Dermis blood vessel endothelial cell (primary cell): ENCODE results near the gene CCNC. TPM values are rescaled to one million over a fixed set of nuclear protein-coding genes. Genes with fewer than 3 reads are reported as not detected.

Experiments
- DNase-seq: peaks from one replicate; pipeline ENCODE4 v3.0.0; 2010
- total RNA-seq: library from RNA; depleted of rRNA; stranded (reverse); fragments of >200 nt; gene quantifications from 2 replicates; pipeline ENCODE4 v1.2.3, GENCODE V29; 2014

CCNC gene, protein sequence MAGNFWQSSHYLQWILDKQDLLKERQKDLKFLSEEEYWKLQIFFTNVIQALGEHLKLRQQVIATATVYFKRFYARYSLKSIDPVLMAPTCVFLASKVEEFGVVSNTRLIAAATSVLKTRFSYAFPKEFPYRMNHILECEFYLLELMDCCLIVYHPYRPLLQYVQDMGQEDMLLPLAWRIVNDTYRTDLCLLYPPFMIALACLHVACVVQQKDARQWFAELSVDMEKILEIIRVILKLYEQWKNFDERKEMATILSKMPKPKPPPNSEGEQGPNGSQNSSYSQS
- 85.4 and 105 TPM in 2 replicates for total RNA-seq

- DNase-seq = peak; percentile 98
These were observed at the start of gene CCNC for GRCh38 chr6:99568103-99568933. Gene CCNC, minus strand, starts transcription at chr6:99568660. Its CDS starts 133 bp downstream, at chr6:99568527.

GRCh38 chr6:99617131-99617530, 48.7 kb upstream of the CCNC start:
- no peak for DNase-seq

GRCh38 chr6:99614430-99615186, 46.1 kb upstream of the CCNC start:
- no peak for DNase-seq

DNA sequence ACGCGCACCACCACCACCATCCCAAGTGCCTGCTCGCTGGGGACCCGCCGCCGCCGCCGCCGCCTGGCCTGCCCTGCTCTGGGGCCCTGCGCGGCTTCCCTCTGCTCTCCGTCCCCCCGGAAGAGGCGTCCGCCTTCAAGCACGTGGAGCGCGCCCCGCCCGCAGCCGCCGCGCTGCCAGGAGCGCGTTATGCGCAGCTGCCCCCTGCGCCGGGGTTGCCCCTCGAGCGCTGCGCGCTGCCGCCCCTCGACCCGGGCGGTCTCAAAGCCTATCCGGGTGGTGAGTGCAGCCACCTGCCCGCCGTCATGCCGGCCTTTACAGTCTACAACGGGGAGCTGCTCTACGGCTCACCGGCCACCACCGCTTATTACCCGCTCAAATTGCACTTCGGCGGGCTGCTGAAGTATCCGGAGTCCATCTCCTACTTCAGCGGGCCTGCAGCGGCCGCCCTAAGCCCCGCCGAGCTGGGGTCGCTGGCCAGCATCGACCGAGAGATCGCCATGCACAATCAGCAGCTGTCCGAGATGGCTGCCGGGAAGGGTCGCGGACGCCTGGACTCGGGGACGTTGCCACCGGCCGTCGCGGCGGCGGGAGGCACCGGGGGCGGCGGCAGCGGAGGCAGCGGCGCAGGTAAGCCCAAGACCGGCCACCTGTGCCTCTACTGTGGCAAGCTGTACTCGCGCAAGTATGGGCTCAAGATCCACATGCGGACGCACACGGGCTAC, 45.4 kb upstream of the CCNC start:
- DNase-seq = no peak

GRCh38 chr6:99613409-99613704, 44.9 kb upstream of the CCNC start:
- DNase-seq = peak; percentile 66

DNA sequence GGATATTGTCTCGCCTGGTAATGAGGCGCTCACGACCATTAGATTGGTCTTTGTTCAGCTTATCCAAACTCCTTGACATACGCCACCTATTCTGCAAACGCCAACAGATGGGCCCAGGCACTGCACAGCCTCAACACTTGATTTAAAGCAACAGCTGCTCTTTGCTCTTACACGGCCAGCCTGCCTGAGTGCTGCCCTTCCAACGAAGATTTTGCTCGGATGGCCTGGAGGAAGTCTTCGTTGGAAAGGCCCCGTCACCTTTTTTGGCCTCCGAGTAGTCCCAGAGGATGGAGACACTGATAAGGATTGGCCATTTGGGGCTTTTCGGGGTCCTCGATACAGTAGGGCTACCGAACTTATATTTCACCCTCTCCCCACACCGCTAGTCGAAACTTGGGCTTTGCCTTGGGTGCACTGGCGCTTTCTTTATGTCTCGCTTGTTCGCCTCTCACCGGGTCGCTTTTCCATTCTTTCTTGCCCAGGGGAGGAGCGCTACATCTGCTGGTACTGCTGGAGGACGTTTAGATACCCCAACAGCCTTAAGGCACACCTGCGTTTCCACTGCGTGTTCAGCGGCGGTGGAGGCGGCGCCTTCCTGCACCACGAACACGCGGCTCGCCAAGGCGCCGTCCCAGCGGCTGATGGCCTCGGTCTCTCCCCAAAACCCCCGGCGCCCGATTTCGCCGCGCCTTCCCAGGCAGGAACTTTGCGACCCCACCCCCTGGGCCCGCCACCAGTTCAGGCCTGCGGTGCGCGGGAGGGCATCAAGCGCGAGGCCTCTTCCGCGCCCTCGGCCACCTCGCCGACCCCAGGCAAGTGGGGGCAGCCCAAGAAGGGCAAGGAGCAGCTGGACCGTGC, 44.3 kb upstream of the CCNC start:
- no peak for DNase-seq

- DNase-seq = no peak
These were observed 42.7 kb upstream of the CCNC start for GRCh38 chr6:99611148-99611547.

- no peak for DNase-seq
These were observed 41.5 kb upstream of the CCNC start for GRCh38 chr6:99609905-99610489.

- DNase-seq = no peak
These were observed 40.5 kb upstream of the CCNC start for GRCh38 chr6:99608886-99609482.

GRCh38 chr6:99608059-99608885, 39.8 kb upstream of the CCNC start:
- DNase-seq = no peak

DNA sequence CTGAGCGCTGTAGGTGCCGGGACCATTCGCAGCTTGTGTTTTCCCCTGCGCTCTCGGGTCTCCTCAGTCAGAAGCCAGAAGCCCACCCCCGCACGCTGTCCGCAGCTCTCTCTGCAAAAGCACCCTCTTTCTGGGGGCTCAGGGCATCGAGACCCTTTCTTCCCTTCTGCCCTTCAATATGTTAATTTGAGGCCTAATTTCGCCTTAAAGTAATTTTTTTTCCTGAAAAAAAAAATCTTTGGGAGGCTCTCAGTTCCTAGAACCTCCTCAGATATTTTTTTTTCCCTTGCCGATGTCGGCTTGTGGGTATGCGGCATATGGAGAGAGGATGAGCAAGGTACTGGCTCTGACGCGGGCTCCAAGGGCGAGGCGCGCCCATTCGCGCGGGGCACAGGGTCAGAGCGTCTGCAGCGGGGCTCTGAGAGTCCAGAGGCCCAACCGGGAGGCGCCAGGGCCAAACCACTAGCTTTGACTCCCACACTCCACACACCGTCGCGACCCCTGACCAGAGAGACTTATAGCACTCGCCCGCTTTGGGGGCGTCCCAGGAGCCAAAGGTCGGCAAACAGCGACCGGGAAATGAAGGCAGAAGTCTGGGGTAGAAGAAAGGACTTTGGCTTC, 39.1 kb upstream of the CCNC start:
- no peak for DNase-seq

DNA sequence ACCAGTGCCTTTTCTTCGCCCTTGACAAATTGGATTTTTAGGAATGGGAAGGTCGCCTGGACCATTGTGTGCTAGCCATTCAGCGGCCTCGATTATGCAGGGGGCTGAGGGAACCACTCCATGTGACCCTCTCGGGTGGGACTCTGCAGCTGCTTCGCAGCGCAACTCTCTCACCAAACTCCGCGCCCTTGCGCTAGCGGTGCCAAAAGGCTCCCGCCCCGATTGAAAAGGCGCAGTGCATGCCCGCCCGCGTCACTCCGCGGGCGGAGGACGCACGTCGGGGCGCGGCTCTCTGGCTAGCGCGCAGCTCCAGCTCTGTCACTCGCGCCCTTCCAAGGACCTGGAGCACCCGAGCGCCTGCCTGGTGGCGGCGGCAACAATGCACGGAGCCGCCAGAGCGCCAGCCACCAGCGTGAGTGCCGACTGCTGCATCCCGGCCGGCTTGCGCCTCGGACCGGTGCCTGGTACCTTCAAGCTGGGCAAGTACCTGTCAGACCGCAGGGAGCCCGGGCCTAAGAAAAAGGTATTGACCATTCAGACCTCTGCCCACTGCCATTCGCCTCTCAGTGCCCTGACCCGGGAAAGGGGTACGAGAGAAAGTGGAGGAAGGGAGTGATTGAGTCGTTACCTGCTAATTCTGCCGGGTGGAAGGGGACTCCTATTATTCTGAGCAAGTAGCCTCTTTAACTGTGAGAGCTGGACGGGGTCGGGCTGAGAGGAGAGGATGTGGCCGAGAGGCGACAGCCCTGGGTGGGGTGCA, 38.4 kb upstream of the CCNC start, which contains the start of gene PRDM13:
Gene PRDM13 (plus strand): TSS at position 178 of the 760 bp plus-strand sequence. CDS start 202 bp downstream, at position 380.
- no peak for DNase-seq

GRCh38 chr6:99605911-99606655, 37.6 kb upstream of the CCNC start:
- DNase-seq = no peak

DNA sequence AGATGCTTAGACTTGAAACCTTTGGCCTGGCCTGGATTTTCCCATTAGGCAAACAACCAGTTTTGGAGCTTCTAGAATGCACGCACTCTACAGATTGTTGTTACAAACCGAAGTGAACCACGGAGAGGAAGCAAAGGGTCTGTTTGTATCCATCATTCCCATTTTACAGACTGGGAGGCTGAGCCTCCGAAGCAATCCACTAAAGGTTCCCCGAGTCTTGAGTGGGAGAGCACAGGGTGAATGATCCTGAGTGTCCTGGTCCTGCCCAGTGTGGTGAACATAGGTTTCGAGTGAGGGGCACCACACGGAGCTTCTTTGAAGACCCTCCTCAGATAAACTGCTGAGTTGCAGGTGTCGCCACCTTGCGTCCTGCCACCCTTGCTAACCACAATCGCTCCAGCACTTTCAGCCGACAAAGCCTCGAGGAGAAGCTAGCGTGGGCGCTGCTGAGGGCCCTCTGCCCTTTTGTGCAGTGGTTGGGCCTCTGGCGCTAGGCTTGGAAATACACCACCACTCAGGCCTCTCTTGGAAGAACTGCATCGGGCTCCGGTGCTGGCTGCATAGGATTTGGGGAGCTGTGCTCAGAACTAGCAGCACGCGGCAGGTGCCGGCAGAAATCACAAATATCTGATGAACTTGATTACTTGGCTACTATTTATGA, 36.7 kb upstream of the CCNC start:
- no peak for DNase-seq

GRCh38 chr6:99604166-99605073, 36.0 kb upstream of the CCNC start:
- no peak for DNase-seq
